A549 (cell line): ENCODE data around the gene STXBP6. TPM values are rescaled to one million over a fixed set of nuclear protein-coding genes. Genes with fewer than 3 reads are reported as not detected.

Experiments
- ATAC-seq, 2 experiments: fragments of 200-7000 bp in 1 of 2; fragments of >200 bp in 1 of 2; cut with Nextera tagmentation in 1 of 2; cut with Tn5 transposase in 1 of 2; 3 replicates each; pipeline versions ENCODE4 v1.8.0 to v1.9.1; 2018 to 2020; ENCODE audit warnings: mild to moderate bottlenecking in 1 of 2, moderate library complexity in 1 of 2
- CTCF ChIA-PET: fragments of 300-600 bp; sonication (Branson Sonifier 250); formaldehyde crosslinking; extraction: SDS; loops from one replicate; lab custom pipeline; 2021; ENCODE audit warnings: antibody characterized with exemption, inconsistent platforms; lab: Yijun Ruan, JAX
- POLR2A ChIA-PET: fragments of 350-600 bp; formaldehyde crosslinking; extraction: SDS; loops from one replicate; lab custom pipeline; 2021; ENCODE audit warnings: antibody characterized with exemption, inconsistent platforms; lab: Yijun Ruan, JAX
- DNase-seq, 2 experiments: peaks; one replicate each; pipeline versions ENCODE4 v3.0.0 to v3.0.0-alpha.2; 2011 to 2016; ENCODE audit warnings: low read depth in 1 of 2, low spot score in 1 of 2
- FAIRE-seq: peaks from 2 replicates; lab custom pipeline; 2011; peaks lifted over from hg19 to GRCh38; lab: Jason Lieb, UNC
- H3K27ac ChIP-seq, 2 experiments: fragments of >200 bp; sonication (Bioruptor Twin); formaldehyde crosslinking; 3 replicates each; pipeline ENCODE4 v1.5.1; 2016 to 2017
- H3K4me1 ChIP-seq: fragments of >200 bp; sonication (Bioruptor Twin); formaldehyde crosslinking; 3 replicates; pipeline ENCODE4 v1.6.1; 2016
- H3K4me2 ChIP-seq: fragments of >200 bp; sonication (Bioruptor Twin); formaldehyde crosslinking; 3 replicates; pipeline ENCODE4 v1.6.1; 2016
- H3K4me3 ChIP-seq: fragments of >200 bp; sonication (Bioruptor Twin); formaldehyde crosslinking; 3 replicates; pipeline ENCODE4 v1.5.1; 2016
- H3K9me3 ChIP-seq: fragments of >200 bp; sonication (Bioruptor Twin); formaldehyde crosslinking; 3 replicates; pipeline ENCODE4 v1.6.1; 2016
- BHLHE40 ChIP-seq: IDR thresholded peaks from 2 replicates; pipeline ENCODE4 v1.6.1; 2012; ENCODE audit warnings: low read depth, low read length, inconsistent platforms
- CBX2 ChIP-seq: fragments of 200-600 bp; sonication (generic); IDR thresholded peaks from 2 replicates; pipeline ENCODE4 v1.6.1; 2016; ENCODE audit warnings: low read depth, mild to moderate bottlenecking, borderline replicate concordance
- CEBPB ChIP-seq, 2 experiments: fragments of >200 bp in 1 of 2; sonication (Bioruptor Twin) in 1 of 2; formaldehyde crosslinking in 1 of 2; IDR thresholded peaks; 2 replicates each; pipeline ENCODE4 v1.6.1; 2012 to 2016
- CHD2 ChIP-seq: fragments of 150-350 bp; IDR thresholded peaks from 2 replicates; pipeline ENCODE4 v1.6.1; 2014; ENCODE audit warnings: low read length; ENCODE audit not compliant: partially characterized antibody
- CHD4 ChIP-seq: fragments of 200-600 bp; sonication (generic); IDR thresholded peaks from 2 replicates; pipeline ENCODE4 v1.6.1; 2016; ENCODE audit warnings: antibody characterized with exemption, mild to moderate bottlenecking, borderline replicate concordance
- E2F6 ChIP-seq: IDR thresholded peaks from 2 replicates; pipeline ENCODE4 v1.6.1; 2012; ENCODE audit warnings: low read depth, borderline replicate concordance
- EHF ChIP-seq: fragments of 250-450 bp; sonication (Bioruptor Pico); IDR thresholded peaks from 2 replicates; pipeline ENCODE4 v1.5.0; 2020; ENCODE audit warnings: mild to moderate bottlenecking
- ELK1 ChIP-seq: fragments of 150-350 bp; IDR thresholded peaks from 2 replicates; pipeline ENCODE4 v1.6.1; 2014; ENCODE audit warnings: low read depth, mild to moderate bottlenecking, low read length
- EP300 ChIP-seq, 2 experiments: fragments of >200 bp; sonication (Bioruptor Twin); formaldehyde crosslinking; IDR thresholded peaks; 2 replicates in 1 of 2; 3 replicates in 1 of 2; pipeline ENCODE4 v1.6.1; 2016 to 2017
- FOXS1 ChIP-seq: fragments of 250-450 bp; sonication (Bioruptor Pico); IDR thresholded peaks from 2 replicates; pipeline ENCODE4 v1.5.0; 2020; ENCODE audit warnings: mild to moderate bottlenecking, moderate library complexity
- HDAC2 ChIP-seq: fragments of 200-600 bp; sonication (generic); IDR thresholded peaks from 2 replicates; pipeline ENCODE4 v1.6.1; 2016
- HMGXB4 ChIP-seq: fragments of 250-450 bp; sonication (Bioruptor Pico); IDR thresholded peaks from 2 replicates; pipeline ENCODE4 v1.5.0; 2021; ENCODE audit warnings: mild to moderate bottlenecking, moderate library complexity, borderline replicate concordance
- HOXA7 ChIP-seq: fragments of 250-450 bp; sonication (Bioruptor Pico); IDR thresholded peaks from 2 replicates; pipeline ENCODE4 v1.5.0; 2020; ENCODE audit warnings: mild to moderate bottlenecking, moderate library complexity
- HOXB13 ChIP-seq: fragments of 250-450 bp; sonication (Bioruptor Pico); IDR thresholded peaks from 2 replicates; pipeline ENCODE4 v1.5.0; 2020; ENCODE audit warnings: low read depth, mild to moderate bottlenecking, moderate library complexity
- JUN ChIP-seq, 2 experiments: fragments of >200 bp; sonication (Bioruptor Twin); formaldehyde crosslinking; IDR thresholded peaks; 2 replicates in 1 of 2; 3 replicates in 1 of 2; pipeline ENCODE4 v1.6.1; 2016 to 2017
- NFE2L2 ChIP-seq: fragments of 150-350 bp; conservative IDR thresholded peaks from 2 replicates; pipeline ENCODE4 v1.6.1; 2014; ENCODE audit warnings: low read length
- NPAS2 ChIP-seq: fragments of 250-450 bp; sonication (Bioruptor Pico); IDR thresholded peaks from 2 replicates; pipeline ENCODE4 v1.8.0; 2022; ENCODE audit warnings: mild to moderate bottlenecking, moderate library complexity, borderline replicate concordance
- NR3C1 ChIP-seq: fragments of >200 bp; sonication (Bioruptor Twin); formaldehyde crosslinking; IDR thresholded peaks from 3 replicates; pipeline ENCODE4 v1.6.1; 2017
- RARB ChIP-seq: fragments of 250-450 bp; sonication (Bioruptor Pico); IDR thresholded peaks from 2 replicates; pipeline ENCODE4 v1.8.0; 2021; ENCODE audit warnings: mild to moderate bottlenecking, moderate library complexity
- SREBF2 ChIP-seq: fragments of 450-650 bp; IDR thresholded peaks from 2 replicates; pipeline ENCODE4 v1.6.1; 2014; ENCODE audit warnings: mild to moderate bottlenecking, moderate library complexity
- TFCP2L1 ChIP-seq: fragments of 250-450 bp; sonication (Bioruptor Pico); IDR thresholded peaks from 2 replicates; pipeline ENCODE4 v1.5.0; 2021; ENCODE audit warnings: mild to moderate bottlenecking
- TP53 ChIP-seq: fragments of 250-450 bp; sonication (Bioruptor Pico); IDR thresholded peaks from 2 replicates; pipeline ENCODE4 v1.5.0; 2021; ENCODE audit warnings: mild to moderate bottlenecking, moderate library complexity
- ZFP36 ChIP-seq: fragments of 450-650 bp; IDR thresholded peaks from 2 replicates; pipeline ENCODE4 v1.6.1; 2014; ENCODE audit warnings: borderline replicate concordance; ENCODE audit not compliant: partially characterized antibody
- ZNF302 ChIP-seq: fragments of 250-450 bp; sonication (Bioruptor Pico); IDR thresholded peaks from 2 replicates; pipeline ENCODE4 v1.9.0; 2021; ENCODE audit warnings: inconsistent platforms, mild to moderate bottlenecking, moderate library complexity
- WGBS: methylation state at CpG from one replicate; pipeline ENCODE4 v1.1.6; 2017; ENCODE audit errors: missing lambda C conversion rate; 5-methylcytosine and 5-hydroxymethylcytosine counted together
- polyA plus RNA-seq, 4 experiments: library from polyadenylated mRNA; depleted of rRNA in 3 of 4; stranded (reverse); fragments of >200 nt; fragmentation: RNase III in 1 of 4; extraction: RNeasy Plus Mini Kit Qiagen cat#74134 plus additional on column Dnase treatment in 1 of 4; gene quantifications; 2 replicates in 3 of 4; 3 replicates in 1 of 4; pipeline ENCODE4 v1.2.3, GENCODE V29; 2011 to 2017

The STXBP6 gene
- polyA plus RNA-seq, 2 of the 4 experiments (the other 2 are of a cell fraction), result 1.7 to 6.3 TPM

- Histone ChIP-seq H3K9me3 (no peaks in the 10 kb centered on the region; the same call in 2 of the 3 replicates), H3K27ac (no peak overlapping the region), H3K4me2 (no peak overlapping the region), H3K4me1 (no peaks in the 10 kb centered on the region), H3K4me3 (no peak overlapping the region)
- ATAC-seq (no peak), FAIRE-seq (no peak), DNase-seq (no peak)
- 14% methylated on average over 2 of the region's 2 CpGs for WGBS
- POLR2A ChIA-PET, result no interaction called here
- no peak for TF ChIP-seq HMGXB4 (CRISPR knock-in tag)
- TF ChIP-seq CBX2, result no peak
- no peak for TF ChIP-seq HDAC2
- TF ChIP-seq ZFP36, result no peak
- no peak for TF ChIP-seq NR3C1
- TF ChIP-seq SREBF2, result no peak
- TF ChIP-seq CHD4, result no peak
- TF ChIP-seq CEBPB (IDR thresholded peaks at IDR 0.05), result no peak
- TF ChIP-seq ZNF302 (CRISPR knock-in tag), result no peak
- no peak for TF ChIP-seq NPAS2 (CRISPR knock-in tag)
- no peak for TF ChIP-seq ELK1
- TF ChIP-seq E2F6, result no peak
- TF ChIP-seq FOXS1 (CRISPR knock-in tag), result no peak
- TF ChIP-seq EHF (CRISPR knock-in tag), result no peak
- TF ChIP-seq TFCP2L1, result no peak
- CTCF ChIA-PET, result interaction anchor here (1.0 kb wide), 2 partner anchors 28 to 355 kb away, joined by 3 read pairs; no protein-coding TSS in a partner anchor
These were observed 272.3 kb downstream of the STXBP6 start for GRCh38 chr14:24777678-24778077.

- Histone ChIP-seq H3K4me3 (no peak overlapping the region), H3K27ac (no peak overlapping the region), H3K9me3 (no peaks in the 10 kb centered on the region), H3K4me1 (no peaks in the 10 kb centered on the region), H3K4me2 (no peak overlapping the region)
- ATAC-seq (no peak), FAIRE-seq (no peak), DNase-seq (no peak)
- WGBS, result 45% methylated on average over 8 of the region's 8 CpGs
- ChIA-PET POLR2A (no interaction called here), CTCF (no interaction called here)
- no peak for TF ChIP-seq TP53 (CRISPR knock-in tag)
- no peak for TF ChIP-seq CHD2
- no peak for TF ChIP-seq NFE2L2
- TF ChIP-seq BHLHE40, result no peak
- TF ChIP-seq RARB (CRISPR knock-in tag), result no peak
- no peak for TF ChIP-seq EP300 (IDR thresholded peaks at IDR 0.05)
- TF ChIP-seq FOXS1 (CRISPR knock-in tag), result no peak
- no peak for TF ChIP-seq HOXA7 (CRISPR knock-in tag)
- no peak for TF ChIP-seq JUN (IDR thresholded peaks at IDR 0.05)
- TF ChIP-seq HOXB13 (CRISPR knock-in tag), result no peak
These were observed 274.0 kb downstream of the STXBP6 start for GRCh38 chr14:24775950-24776349.
